ENCODE results near the gene VENTX. TPM values are rescaled to one million over a fixed set of nuclear protein-coding genes. Genes with fewer than 3 reads are reported as not detected.
A peak's percentile ranks its signal among the peaks of the same experiment; 100 is the strongest.

The VENTX gene
- total and polyA plus RNA-seq, 4 donors, result 1.0 to 7.4 (median 2.6) TPM

DNA sequence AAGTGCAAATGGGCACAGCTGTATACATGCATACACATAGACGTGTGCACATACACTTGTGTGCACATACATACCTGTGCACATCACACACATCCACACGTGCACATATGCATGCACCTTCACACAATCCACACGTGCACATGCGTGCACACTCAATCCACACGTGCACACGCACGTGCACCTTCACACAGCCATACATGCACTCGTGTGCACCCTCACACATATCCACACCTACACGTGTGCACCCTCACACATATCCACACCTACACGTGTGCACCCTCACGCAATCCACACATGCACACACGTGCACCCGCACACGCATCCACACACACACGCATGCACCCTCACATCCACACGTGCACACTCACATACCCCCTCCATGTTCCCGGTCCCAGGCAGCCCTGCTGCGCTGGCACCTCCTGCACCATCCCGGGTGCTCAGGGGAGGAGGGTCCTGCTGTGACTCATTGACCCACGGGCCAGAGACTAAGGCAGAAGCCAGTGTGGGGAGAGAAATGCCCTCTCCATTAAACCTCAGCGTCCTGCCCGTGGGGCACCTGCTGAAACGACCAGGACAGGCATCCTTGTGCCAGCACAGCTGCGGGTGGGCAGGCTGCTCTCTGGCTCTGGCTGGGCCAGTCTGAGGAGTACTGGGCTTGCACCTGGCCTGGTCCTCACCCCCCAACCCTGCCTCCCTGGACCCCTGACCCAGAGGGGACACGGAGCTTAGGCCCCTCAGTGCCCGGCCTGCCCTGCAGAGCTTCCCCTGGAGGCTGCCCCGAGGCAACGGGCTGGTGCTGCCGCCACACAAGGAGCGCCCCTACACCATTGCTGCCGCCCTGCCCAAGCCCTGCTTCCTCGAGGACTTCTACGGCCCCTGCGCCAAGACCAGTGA, 25.4 kb upstream of the VENTX start:
- no peak overlapping the region for H3K27ac ChIP-seq (ENCODE audit: low read depth in 1 of 2, low read length in 2 of 2)
- H3K4me1 ChIP-seq (ENCODE audit: control insufficient read depth in 1 of 2, insufficient read depth in 2 of 2, low read length in 2 of 2), result no peaks in the 10 kb centered on the region
- H3K4me3 ChIP-seq (ENCODE audit: low read length in 2 of 2), result no peak overlapping the region
- peak; percentile 24 for ATAC-seq (ENCODE audit: low FRiP score)
- WGBS, 2 donors, result 90 to 91% methylated on average over 33 to 34 of the region's 34 CpGs
- H3K36me3 ChIP-seq (ENCODE audit: control insufficient read depth in 1 of 2, insufficient read depth in 2 of 2, low read length in 1 of 2), result no peaks in the 10 kb centered on the region
- intact Hi-C loops (cut with DNase I), result no loop called here
- H3K9me3 ChIP-seq (ENCODE audit: control insufficient read depth, low read length), result no peaks in the 10 kb centered on the region
- no peaks in the 10 kb centered on the region for H3K27me3 ChIP-seq (ENCODE audit: control insufficient read depth in 1 of 2, insufficient read depth in 2 of 2, low read length in 1 of 2)
- DNase-seq, result no peak

GRCh38 chr10:133212853-133213494, 24.7 kb upstream of the VENTX start:
- no peaks in the 10 kb centered on the region for H3K9me3 ChIP-seq (ENCODE audit: control insufficient read depth, low read length)
- no peaks in the 10 kb centered on the region for H3K36me3 ChIP-seq (ENCODE audit: control insufficient read depth in 1 of 2, insufficient read depth in 2 of 2, low read length in 1 of 2)
- H3K4me3 ChIP-seq (ENCODE audit: low read length in 2 of 2), result no peak overlapping the region
- no peaks in the 10 kb centered on the region for H3K4me1 ChIP-seq (ENCODE audit: control insufficient read depth in 1 of 2, insufficient read depth in 2 of 2, low read length in 2 of 2)
- 90 to 92% methylated on average over 19 to 20 of the region's 20 CpGs for WGBS, 2 donors
- DNase-seq (no peak), ATAC-seq (ENCODE audit: low FRiP score) (no peak)
- no peaks in the 10 kb centered on the region for H3K27me3 ChIP-seq (ENCODE audit: control insufficient read depth in 1 of 2, insufficient read depth in 2 of 2, low read length in 1 of 2)
- intact Hi-C loops (cut with DNase I), result no loop called here
- H3K27ac ChIP-seq (ENCODE audit: low read depth in 1 of 2, low read length in 2 of 2), result no peak overlapping the region

DNA sequence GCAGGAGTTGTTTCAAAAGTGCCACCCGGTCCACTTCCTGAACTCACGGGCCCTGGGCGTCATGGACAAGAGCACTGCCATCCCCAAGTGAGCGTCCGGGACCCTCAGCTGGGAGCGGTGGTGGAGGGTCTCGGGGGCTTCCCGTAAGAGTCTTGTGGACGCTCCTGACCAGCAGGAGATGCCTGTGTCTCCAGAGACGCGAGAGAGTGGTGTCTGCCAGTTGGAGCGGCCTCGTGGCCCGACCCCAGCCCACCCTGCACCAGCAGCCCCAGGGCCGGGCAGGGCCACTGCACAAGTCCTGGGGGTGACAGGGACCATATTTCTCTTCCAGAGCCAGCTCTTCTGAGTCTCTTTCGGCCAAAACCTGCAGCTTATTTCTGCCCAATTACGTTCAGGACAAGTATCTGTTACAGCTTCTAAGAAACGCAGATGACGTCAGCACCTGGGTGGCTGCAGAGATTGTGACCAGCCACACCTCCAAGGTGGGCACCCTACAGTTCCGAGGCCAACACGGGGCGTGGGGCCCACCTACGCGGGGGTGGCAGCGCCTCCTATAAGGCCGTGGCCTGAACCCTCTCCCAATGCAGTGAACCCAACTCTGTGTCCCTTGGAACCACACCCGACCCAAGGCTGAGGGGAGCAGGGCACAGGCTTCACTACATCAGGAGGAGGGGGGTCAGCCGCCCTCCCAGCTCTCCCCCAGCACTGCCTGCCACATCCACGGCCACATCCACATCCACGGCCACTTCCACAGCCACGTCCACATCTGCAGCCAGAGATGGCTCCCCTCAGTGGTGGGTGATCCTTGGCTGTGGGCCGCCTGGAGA, 23.8 kb upstream of the VENTX start:
- no peak overlapping the region for H3K27ac ChIP-seq (ENCODE audit: low read depth in 1 of 2, low read length in 2 of 2)
- no peak for DNase-seq
- H3K27me3 ChIP-seq (ENCODE audit: control insufficient read depth in 1 of 2, insufficient read depth in 2 of 2, low read length in 1 of 2), result no peaks in the 10 kb centered on the region
- H3K4me1 ChIP-seq (ENCODE audit: control insufficient read depth in 1 of 2, insufficient read depth in 2 of 2, low read length in 2 of 2), result no peaks in the 10 kb centered on the region
- 86 to 88% methylated on average over 32 of the region's 32 CpGs for WGBS, 2 donors
- H3K36me3 ChIP-seq (ENCODE audit: control insufficient read depth in 1 of 2, insufficient read depth in 2 of 2, low read length in 1 of 2), result no peaks in the 10 kb centered on the region
- H3K9me3 ChIP-seq (ENCODE audit: control insufficient read depth, low read length), result no peaks in the 10 kb centered on the region
- no peak for ATAC-seq (ENCODE audit: low FRiP score)
- no peak overlapping the region for H3K4me3 ChIP-seq (ENCODE audit: low read length in 2 of 2)
- intact Hi-C loops (cut with DNase I), result no loop called here

DNA sequence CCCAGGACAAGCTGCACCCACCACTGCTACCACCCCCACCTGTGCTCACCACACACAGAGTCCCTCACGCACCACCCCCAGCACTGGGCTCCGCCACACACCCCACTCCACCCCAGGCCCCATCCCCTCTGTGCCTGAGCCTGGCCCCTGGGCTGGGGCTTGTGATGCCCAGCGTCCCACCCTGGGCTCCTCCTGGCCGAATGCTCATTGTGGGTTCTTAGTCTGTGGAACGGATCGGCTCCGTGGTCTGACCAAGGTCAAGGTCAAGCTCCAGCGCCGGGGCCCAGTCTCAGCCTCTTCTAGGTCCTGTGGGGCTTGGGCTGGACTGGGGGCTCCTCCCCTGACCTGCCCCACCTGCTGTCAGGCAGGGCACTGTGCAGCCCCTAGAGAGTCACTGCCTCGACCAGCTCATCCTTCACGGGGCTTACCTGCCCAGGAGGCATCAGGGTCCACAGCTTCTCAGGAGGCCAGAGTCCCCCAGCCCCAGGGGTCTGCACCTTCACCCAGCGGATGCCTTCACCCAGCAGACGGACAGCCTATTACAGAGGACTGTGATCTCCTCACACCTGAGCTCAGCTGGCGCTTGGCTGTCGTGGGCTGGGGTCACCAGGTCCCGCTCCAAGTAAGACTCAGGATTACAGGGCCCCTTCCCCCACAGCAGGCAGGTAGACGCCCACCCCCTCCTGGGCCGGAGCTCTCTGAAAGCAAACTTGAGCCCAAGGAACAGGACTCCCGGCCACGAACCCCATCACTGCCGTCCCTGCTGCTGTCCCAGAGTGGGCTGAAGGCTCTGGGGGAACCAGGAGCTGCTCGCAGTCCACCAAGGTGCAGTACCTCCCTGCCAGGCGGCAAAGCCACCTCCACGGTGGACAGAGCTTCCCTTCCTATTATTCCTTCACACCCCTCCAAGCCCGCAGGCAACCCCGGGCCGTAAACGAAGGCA, 22.9 kb upstream of the VENTX start:
- WGBS, 2 donors, result 83 to 86% methylated on average over 28 of the region's 28 CpGs
- intact Hi-C loops (cut with DNase I), result no loop called here
- Histone ChIP-seq H3K4me1 (ENCODE audit: control insufficient read depth in 1 of 2, insufficient read depth in 2 of 2, low read length in 2 of 2) (no peaks in the 10 kb centered on the region), H3K36me3 (ENCODE audit: control insufficient read depth in 1 of 2, insufficient read depth in 2 of 2, low read length in 1 of 2) (no peaks in the 10 kb centered on the region), H3K27ac (ENCODE audit: low read depth in 1 of 2, low read length in 2 of 2) (no peak overlapping the region), H3K27me3 (ENCODE audit: control insufficient read depth in 1 of 2, insufficient read depth in 2 of 2, low read length in 1 of 2) (no peaks in the 10 kb centered on the region), H3K9me3 (ENCODE audit: control insufficient read depth, low read length) (no peaks in the 10 kb centered on the region), H3K4me3 (ENCODE audit: low read length in 2 of 2) (no peak overlapping the region)
- peak; percentile 6 for ATAC-seq (ENCODE audit: low FRiP score)
- no peak for DNase-seq

GRCh38 chr10:133215586-133215985, 22.1 kb upstream of the VENTX start:
- intact Hi-C loops (cut with DNase I), result no loop called here
- no peak for DNase-seq
- Histone ChIP-seq H3K4me3 (ENCODE audit: low read length in 2 of 2) (no peak overlapping the region), H3K27ac (ENCODE audit: low read depth in 1 of 2, low read length in 2 of 2) (no peak overlapping the region), H3K36me3 (ENCODE audit: control insufficient read depth in 1 of 2, insufficient read depth in 2 of 2, low read length in 1 of 2) (no peaks in the 10 kb centered on the region), H3K9me3 (ENCODE audit: control insufficient read depth, low read length) (no peaks in the 10 kb centered on the region), H3K27me3 (ENCODE audit: control insufficient read depth in 1 of 2, insufficient read depth in 2 of 2, low read length in 1 of 2) (no peaks in the 10 kb centered on the region), H3K4me1 (ENCODE audit: control insufficient read depth in 1 of 2, insufficient read depth in 2 of 2, low read length in 2 of 2) (no peaks in the 10 kb centered on the region)
- ATAC-seq (ENCODE audit: low FRiP score), result no peak
- WGBS, 2 donors, result 92% methylated on average over 27 of the region's 27 CpGs

DNA sequence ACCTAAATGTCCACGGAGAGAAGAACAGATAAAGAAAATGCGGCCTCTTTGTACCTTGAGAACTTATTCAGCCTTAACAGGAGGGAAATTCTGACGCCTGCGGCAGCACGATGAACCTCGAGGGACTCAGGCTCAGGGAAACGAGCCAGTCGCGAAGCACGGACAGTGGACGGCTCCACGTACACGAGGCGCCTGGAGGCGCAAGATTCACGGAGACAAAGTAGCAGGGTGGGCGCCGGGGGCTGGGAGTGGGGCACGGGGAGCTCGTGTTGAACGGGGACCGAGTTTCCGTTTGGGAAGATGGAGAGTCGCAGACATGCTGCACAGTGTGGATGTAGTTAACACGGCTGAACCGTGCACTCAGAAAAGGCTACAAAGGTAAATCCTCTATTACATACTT, 20.9 kb upstream of the VENTX start:
- intact Hi-C loops (cut with DNase I), result no loop called here
- no peak overlapping the region for H3K27ac ChIP-seq (ENCODE audit: low read depth in 1 of 2, low read length in 2 of 2)
- no peaks in the 10 kb centered on the region for H3K4me1 ChIP-seq (ENCODE audit: control insufficient read depth in 1 of 2, insufficient read depth in 2 of 2, low read length in 2 of 2)
- WGBS, 2 donors, result 73 to 78% methylated on average over 26 of the region's 26 CpGs
- H3K4me3 ChIP-seq (ENCODE audit: low read length in 2 of 2), result no peak overlapping the region
- ATAC-seq (ENCODE audit: low FRiP score) (no peak), DNase-seq (no peak)
- no peaks in the 10 kb centered on the region for H3K27me3 ChIP-seq (ENCODE audit: control insufficient read depth in 1 of 2, insufficient read depth in 2 of 2, low read length in 1 of 2)
- H3K9me3 ChIP-seq (ENCODE audit: control insufficient read depth, low read length), result no peaks in the 10 kb centered on the region
- H3K36me3 ChIP-seq (ENCODE audit: control insufficient read depth in 1 of 2, insufficient read depth in 2 of 2, low read length in 1 of 2), result no peaks in the 10 kb centered on the region

- WGBS, 2 donors, result 88% methylated on average over 25 of the region's 25 CpGs
- H3K4me1 ChIP-seq (ENCODE audit: control insufficient read depth in 1 of 2, insufficient read depth in 2 of 2, low read length in 2 of 2), result no peaks in the 10 kb centered on the region
- H3K27me3 ChIP-seq (ENCODE audit: control insufficient read depth in 1 of 2, insufficient read depth in 2 of 2, low read length in 1 of 2), result no peaks in the 10 kb centered on the region
- H3K4me3 ChIP-seq (ENCODE audit: low read length in 2 of 2), result no peak overlapping the region
- no peaks in the 10 kb centered on the region for H3K9me3 ChIP-seq (ENCODE audit: control insufficient read depth, low read length)
- no peaks in the 10 kb centered on the region for H3K36me3 ChIP-seq (ENCODE audit: control insufficient read depth in 1 of 2, insufficient read depth in 2 of 2, low read length in 1 of 2)
- no peak for ATAC-seq (ENCODE audit: low FRiP score)
- H3K27ac ChIP-seq (ENCODE audit: low read depth in 1 of 2, low read length in 2 of 2), result no peak overlapping the region
- intact Hi-C loops (cut with DNase I), result no loop called here
- no peak for DNase-seq
These were observed 19.7 kb upstream of the VENTX start for GRCh38 chr10:133217800-133218589.
